H9 (cell line): ENCODE measurements around the gene MMP11. TPM values are rescaled to one million over a fixed set of nuclear protein-coding genes. Genes with fewer than 3 reads are reported as not detected.
"Not testable (repeated sequence)": the region's sequence is repeated elsewhere in the genome, so short reads cannot be mapped to it uniquely, and the experiment has no call there.

Source experiments
- DNase-seq: peaks from one replicate; pipeline ENCODE4 v3.0.0-alpha.2; 2017
- H2AFZ ChIP-seq: one replicate; pipeline ENCODE4 v1.6.1; 2013; ENCODE audit warnings: mild to moderate bottlenecking, low read length, control low read depth, moderate library complexity
- H2AK5ac ChIP-seq: 2 replicates; pipeline ENCODE4 v1.6.1; 2013; ENCODE audit warnings: low read length, control low read depth, mixed read lengths; ENCODE audit not compliant: insufficient read length
- H2BK120ac ChIP-seq: one replicate; pipeline ENCODE4 v1.6.1; 2013; ENCODE audit warnings: low read depth, mild to moderate bottlenecking, low read length, control low read depth, inconsistent platforms; ENCODE audit not compliant: poor library complexity, severe bottlenecking
- H2BK12ac ChIP-seq: 2 replicates; pipeline ENCODE4 v1.6.1; 2013; ENCODE audit warnings: low read length, control low read depth, mixed read lengths, low read depth; ENCODE audit not compliant: insufficient read length
- H2BK15ac ChIP-seq: 2 replicates; pipeline ENCODE4 v1.6.1; 2013; ENCODE audit warnings: low read depth, low read length, control low read depth
- H2BK20ac ChIP-seq: one replicate; pipeline ENCODE4 v1.6.1; 2013; ENCODE audit warnings: low read depth, mild to moderate bottlenecking, low read length, control low read depth, inconsistent platforms; ENCODE audit not compliant: poor library complexity, severe bottlenecking
- H2BK5ac ChIP-seq: 2 replicates; pipeline ENCODE4 v1.6.1; 2013; ENCODE audit warnings: low read length, control low read depth, mixed read lengths; ENCODE audit not compliant: insufficient read length
- H3K14ac ChIP-seq: 2 replicates; pipeline ENCODE4 v1.6.1; 2013; ENCODE audit warnings: low read length, control low read depth; ENCODE audit not compliant: insufficient read depth
- H3K18ac ChIP-seq: 2 replicates; pipeline ENCODE4 v1.6.1; 2013; ENCODE audit warnings: low read depth, mild to moderate bottlenecking, mixed read lengths, low read length, control low read depth; ENCODE audit not compliant: insufficient read length
- H3K23ac ChIP-seq: 2 replicates; pipeline ENCODE4 v1.6.1; 2013; ENCODE audit warnings: low read length, control low read depth, mixed read lengths, low read depth; ENCODE audit not compliant: insufficient read length
- H3K23me2 ChIP-seq: 2 replicates; pipeline ENCODE4 v1.6.1; 2013; ENCODE audit warnings: low read depth, mild to moderate bottlenecking, mixed read lengths, low read length, control low read depth; ENCODE audit not compliant: insufficient read length, poor library complexity, severe bottlenecking
- H3K27ac ChIP-seq: 2 replicates; pipeline ENCODE4 v1.5.1; 2013; ENCODE audit warnings: low read length, control low read depth, mixed read lengths, low read depth; ENCODE audit not compliant: insufficient read length
- H3K27me3 ChIP-seq: 2 replicates; pipeline ENCODE4 v1.6.1; 2013; ENCODE audit warnings: low read length, control low read depth, inconsistent platforms; ENCODE audit not compliant: insufficient read depth
- H3K4ac ChIP-seq: 2 replicates; pipeline ENCODE4 v1.6.1; 2013; ENCODE audit warnings: low read depth, mild to moderate bottlenecking, control low read depth, inconsistent platforms, low read length, moderate library complexity
- H3K4me1 ChIP-seq: 2 replicates; pipeline ENCODE4 v1.6.1; 2013; ENCODE audit warnings: low read length, control low read depth, inconsistent platforms; ENCODE audit not compliant: insufficient read depth
- H3K4me2 ChIP-seq: 2 replicates; pipeline ENCODE4 v1.6.1; 2013; ENCODE audit warnings: low read length, control low read depth, mixed read lengths; ENCODE audit not compliant: insufficient read length, insufficient read depth
- H3K56ac ChIP-seq: 2 replicates; pipeline ENCODE4 v1.6.1; 2013; ENCODE audit warnings: low read depth, mild to moderate bottlenecking, mixed read lengths, low read length, control low read depth; ENCODE audit not compliant: insufficient read length
- H3K79me1 ChIP-seq: 2 replicates; pipeline ENCODE4 v1.6.1; 2013; ENCODE audit warnings: low read depth, mild to moderate bottlenecking, moderate library complexity, low read length, control low read depth, inconsistent platforms; ENCODE audit not compliant: insufficient read depth, poor library complexity, severe bottlenecking
- H3K79me2 ChIP-seq: 2 replicates; pipeline ENCODE4 v1.6.1; 2013; ENCODE audit warnings: low read length, control low read depth, inconsistent platforms; ENCODE audit not compliant: insufficient read depth
- H3K9ac ChIP-seq: 2 replicates; pipeline ENCODE4 v1.6.1; 2013; ENCODE audit warnings: low read length, control low read depth, mixed read lengths; ENCODE audit not compliant: insufficient read length; ENCODE audit errors: extremely low read depth
- H3K9me3 ChIP-seq: one replicate; pipeline ENCODE4 v1.6.1; 2013; ENCODE audit warnings: low read depth, low read length, inconsistent platforms; ENCODE audit not compliant: control insufficient read depth
- H3T11ph ChIP-seq: one replicate; pipeline ENCODE4 v1.6.1; 2013; ENCODE audit warnings: mild to moderate bottlenecking, low read length, control low read depth, inconsistent platforms
- H4K20me1 ChIP-seq: one replicate; pipeline ENCODE4 v1.6.1; 2013; ENCODE audit not compliant: control insufficient read depth, insufficient read length, insufficient read depth
- H4K5ac ChIP-seq: 2 replicates; pipeline ENCODE4 v1.6.1; 2013; ENCODE audit warnings: low read depth, mild to moderate bottlenecking, mixed read lengths, low read length, control low read depth; ENCODE audit not compliant: insufficient read length
- H4K8ac ChIP-seq: replicated peaks from 2 replicates; pipeline ENCODE4 v1.6.1; 2013; ENCODE audit warnings: low read length, control low read depth, mixed read lengths, low read depth; ENCODE audit not compliant: insufficient read length
- H4K91ac ChIP-seq: 2 replicates; pipeline ENCODE4 v1.6.1; 2013; ENCODE audit warnings: low read depth, mild to moderate bottlenecking, moderate library complexity, mixed read lengths, low read length, control low read depth; ENCODE audit not compliant: insufficient read length
- H3K27ac Mint-ChIP-seq, 3 experiments: 2 replicates in 2 of 3; 3 replicates in 1 of 3; pipeline ENCODE4 v1.8.0; 2020 to 2021; ENCODE audit warnings: mixed read lengths in 3 of 3, mild to moderate bottlenecking in 1 of 3, moderate library complexity in 1 of 3
- H3K27me3 Mint-ChIP-seq: 2 replicates; pipeline ENCODE4 v1.8.0; 2021; ENCODE audit warnings: low read depth, mild to moderate bottlenecking, moderate library complexity, mixed read lengths
- H3K36me3 Mint-ChIP-seq, 3 experiments: 2 replicates in 2 of 3; 3 replicates in 1 of 3; pipeline ENCODE4 v1.8.0; 2020 to 2021; ENCODE audit warnings: low read depth in 3 of 3, mixed read lengths in 3 of 3; ENCODE audit not compliant: insufficient read depth in 1 of 3
- H3K4me1 Mint-ChIP-seq, 2 experiments: 2 replicates each; pipeline ENCODE4 v1.8.0; 2020; ENCODE audit warnings: mixed read lengths in 2 of 2
- H3K4me3 Mint-ChIP-seq, 2 experiments: 2 replicates in 1 of 2; 3 replicates in 1 of 2; pipeline ENCODE4 v1.8.0; 2020 to 2021; ENCODE audit warnings: mild to moderate bottlenecking in 2 of 2, mixed read lengths in 2 of 2, moderate library complexity in 1 of 2
- H3K9me3 Mint-ChIP-seq, 2 experiments: 2 replicates in 1 of 2; 3 replicates in 1 of 2; pipeline ENCODE4 v1.8.0; 2020; ENCODE audit warnings: mild to moderate bottlenecking in 2 of 2, mixed read lengths in 2 of 2, moderate library complexity in 1 of 2
- WGBS: extraction: QIAGEN DNeasy Blood & Tissue Kit; methylation state at CpG from one replicate; pipeline ENCODE4 v1.1.7; 2013; ENCODE audit warnings: missing lambda C conversion rate, low lambda C conversion rate, mixed read lengths; ENCODE audit not compliant: insufficient read length; ENCODE audit errors: extremely low coverage; 5-methylcytosine and 5-hydroxymethylcytosine counted together
- long read RNA-seq: library from polyadenylated mRNA; unstranded; transcript quantifications from one replicate; pipeline ENCODE4 v2.0.0, GENCODE V29; 2020
- total RNA-seq: library from RNA; stranded (reverse); gene quantifications from 2 replicates; pipeline ENCODE4 v1.2.1, GENCODE V29; 2021
- TF ChIP-seq, protein P1 (sequence below): fragments of 200-600 bp; sonication (generic); conservative IDR thresholded peaks from 3 replicates; pipeline ENCODE4 v1.8.0; 2021; ENCODE audit warnings: antibody characterized with exemption, mild to moderate bottlenecking

Gene MMP11, protein sequence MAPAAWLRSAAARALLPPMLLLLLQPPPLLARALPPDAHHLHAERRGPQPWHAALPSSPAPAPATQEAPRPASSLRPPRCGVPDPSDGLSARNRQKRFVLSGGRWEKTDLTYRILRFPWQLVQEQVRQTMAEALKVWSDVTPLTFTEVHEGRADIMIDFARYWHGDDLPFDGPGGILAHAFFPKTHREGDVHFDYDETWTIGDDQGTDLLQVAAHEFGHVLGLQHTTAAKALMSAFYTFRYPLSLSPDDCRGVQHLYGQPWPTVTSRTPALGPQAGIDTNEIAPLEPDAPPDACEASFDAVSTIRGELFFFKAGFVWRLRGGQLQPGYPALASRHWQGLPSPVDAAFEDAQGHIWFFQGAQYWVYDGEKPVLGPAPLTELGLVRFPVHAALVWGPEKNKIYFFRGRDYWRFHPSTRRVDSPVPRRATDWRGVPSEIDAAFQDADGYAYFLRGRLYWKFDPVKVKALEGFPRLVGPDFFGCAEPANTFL
- 4.9 and 5.3 TPM in 2 replicates for total RNA-seq
- long read RNA-seq, transcript MMP11-201 (8 exons, 2,291 nt): major isoform, 28 of 34 reads
- long read RNA-seq, partial matches to known transcripts: 1 of 34 reads
- long read RNA-seq, other reads (novel, unspliced or antisense): 5 of 34 reads

DNA sequence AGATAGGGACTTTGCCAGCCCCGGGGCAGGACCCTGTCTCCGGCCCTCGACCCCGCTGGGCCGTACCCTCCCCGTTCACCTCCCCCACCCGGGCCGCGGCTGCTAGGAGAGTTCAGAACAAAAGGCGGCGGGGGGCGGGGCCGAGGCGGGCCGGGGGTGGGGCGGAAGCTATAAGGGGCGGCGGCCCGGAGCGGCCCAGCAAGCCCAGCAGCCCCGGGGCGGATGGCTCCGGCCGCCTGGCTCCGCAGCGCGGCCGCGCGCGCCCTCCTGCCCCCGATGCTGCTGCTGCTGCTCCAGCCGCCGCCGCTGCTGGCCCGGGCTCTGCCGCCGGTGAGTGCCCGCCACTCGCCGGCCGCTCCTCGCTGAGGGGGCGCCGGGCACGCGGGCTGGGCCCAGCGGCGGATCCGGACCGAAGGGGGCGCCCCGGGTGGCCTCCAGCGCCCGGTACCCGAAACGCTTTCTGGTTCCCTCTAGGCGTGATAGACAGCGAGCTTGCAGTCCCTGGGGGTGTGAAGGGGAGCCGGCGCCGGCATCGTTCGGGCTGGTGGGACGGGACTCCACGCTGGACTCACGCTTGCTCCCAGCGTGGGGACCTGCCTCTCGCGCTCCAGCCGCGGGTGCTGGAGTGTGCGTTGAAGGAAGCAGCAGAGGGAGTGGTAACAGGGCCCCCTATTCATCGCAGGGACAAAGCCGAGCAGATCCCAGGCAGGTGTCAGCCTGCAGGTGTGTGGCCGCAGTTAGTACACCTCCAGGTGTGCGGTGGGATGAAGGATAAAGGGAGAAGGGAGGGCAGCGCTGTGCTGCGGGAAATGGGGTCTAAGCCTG, at the start of gene MMP11:
Gene MMP11, plus strand, starts transcription at position 201 of the 825 bp plus-strand sequence. Its CDS starts 22 bp downstream, at position 223.
- Histone ChIP-seq H2BK20ac (no peak within 1 kb of the TSS), H2AK5ac (no peak within 1 kb of the TSS), H2BK5ac (no peak within 1 kb of the TSS), H4K91ac (no peak within 1 kb of the TSS), H4K20me1 (no peaks in the 10 kb centered on the region), H3K79me2 (no peaks in the 10 kb centered on the region), H2AFZ (no peak within 1 kb of the TSS), H3K27me3 (peaks cover 15% of the 10 kb centered on the region; the same call in 1 of the 2 replicates), H3K23ac (no peak within 1 kb of the TSS), H2BK120ac (no peak within 1 kb of the TSS), H3T11ph (no peak within 1 kb of the TSS), H3K9me3 (no peaks in the 10 kb centered on the region), H3K56ac (no peak within 1 kb of the TSS), H4K5ac (no peak within 1 kb of the TSS), H3K27ac (no peak within 1 kb of the TSS), H3K23me2 (peaks cover 13% of the 10 kb centered on the region), H3K4me1 (no peaks in the 10 kb centered on the region; the same call in 1 of the 2 replicates), H3K18ac (no peak within 1 kb of the TSS), H2BK12ac (no peak within 1 kb of the TSS), H3K14ac (no peak within 1 kb of the TSS), H3K4me2 (peak within 1 kb of the TSS; percentile 79), H3K9ac (no peak within 1 kb of the TSS), H4K8ac (no peak within 1 kb of the TSS), H3K79me1 (no peaks in the 10 kb centered on the region), H2BK15ac (no peak within 1 kb of the TSS), H3K4ac (no peak within 1 kb of the TSS)
- Mint-ChIP-seq H3K4me3 (peak within 1 kb of the TSS; percentile 69 to 82), H3K9me3 (no peaks in the 10 kb centered on the region), H3K27ac (no peak within 1 kb of the TSS; a peak in 1 of 7 replicates), H3K36me3 (no peaks in the 10 kb centered on the region; a peak in 1 of 7 replicates), H3K27me3 (peaks cover 63% of the 10 kb centered on the region), H3K4me1 (peaks cover 14 to 35% of the 10 kb centered on the region in 2 experiments)
- no CpG with 5 or more reads among the region's 79 CpGs for WGBS
- TF ChIP-seq, protein P1, sequence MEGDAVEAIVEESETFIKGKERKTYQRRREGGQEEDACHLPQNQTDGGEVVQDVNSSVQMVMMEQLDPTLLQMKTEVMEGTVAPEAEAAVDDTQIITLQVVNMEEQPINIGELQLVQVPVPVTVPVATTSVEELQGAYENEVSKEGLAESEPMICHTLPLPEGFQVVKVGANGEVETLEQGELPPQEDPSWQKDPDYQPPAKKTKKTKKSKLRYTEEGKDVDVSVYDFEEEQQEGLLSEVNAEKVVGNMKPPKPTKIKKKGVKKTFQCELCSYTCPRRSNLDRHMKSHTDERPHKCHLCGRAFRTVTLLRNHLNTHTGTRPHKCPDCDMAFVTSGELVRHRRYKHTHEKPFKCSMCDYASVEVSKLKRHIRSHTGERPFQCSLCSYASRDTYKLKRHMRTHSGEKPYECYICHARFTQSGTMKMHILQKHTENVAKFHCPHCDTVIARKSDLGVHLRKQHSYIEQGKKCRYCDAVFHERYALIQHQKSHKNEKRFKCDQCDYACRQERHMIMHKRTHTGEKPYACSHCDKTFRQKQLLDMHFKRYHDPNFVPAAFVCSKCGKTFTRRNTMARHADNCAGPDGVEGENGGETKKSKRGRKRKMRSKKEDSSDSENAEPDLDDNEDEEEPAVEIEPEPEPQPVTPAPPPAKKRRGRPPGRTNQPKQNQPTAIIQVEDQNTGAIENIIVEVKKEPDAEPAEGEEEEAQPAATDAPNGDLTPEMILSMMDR: no peak
- peak; percentile 79 for DNase-seq

DNA sequence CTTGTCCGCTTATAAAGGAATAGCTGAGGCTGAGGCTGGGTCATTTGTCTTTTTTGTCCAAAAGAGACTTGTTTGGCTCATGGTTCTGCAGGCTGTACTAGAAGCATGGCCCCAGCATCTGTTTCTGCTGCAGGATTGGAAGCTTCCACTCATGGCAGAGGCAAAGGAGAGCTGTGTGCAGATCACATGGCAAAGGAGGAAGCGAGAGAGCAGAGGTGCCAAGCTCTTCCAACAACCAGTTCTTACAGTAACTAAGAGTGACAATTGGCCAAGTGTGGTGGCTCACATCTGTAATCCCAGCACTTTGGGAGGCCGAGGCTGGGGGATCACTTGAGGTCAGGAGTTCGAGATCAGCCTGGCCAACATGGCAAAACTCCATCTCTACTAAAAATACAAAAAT, 44.5 kb upstream of the MMP11 start:
- not testable (repeated sequence) for H3K4me1 Mint-ChIP-seq, H2BK120ac ChIP-seq, H2BK5ac ChIP-seq, DNase-seq, H2BK12ac ChIP-seq, H3K18ac ChIP-seq, H3K23me2 ChIP-seq, H3K4ac ChIP-seq, H4K5ac ChIP-seq, H2AFZ ChIP-seq, H3K4me2 ChIP-seq, H3K9me3 ChIP-seq, H2AK5ac ChIP-seq, H3K27me3 ChIP-seq, H3K9ac ChIP-seq, H3K4me3 Mint-ChIP-seq, H2BK20ac ChIP-seq, H4K91ac ChIP-seq, H4K8ac ChIP-seq, H3K23ac ChIP-seq, H3K36me3 Mint-ChIP-seq, H3K56ac ChIP-seq, H3T11ph ChIP-seq, H2BK15ac ChIP-seq, H3K9me3 Mint-ChIP-seq, H3K27ac ChIP-seq, H3K14ac ChIP-seq, H3K79me1 ChIP-seq, H3K79me2 ChIP-seq, H3K4me1 ChIP-seq, H4K20me1 ChIP-seq
- no CpG with 5 or more reads among the region's 4 CpGs for WGBS
- Mint-ChIP-seq H3K27ac (peak overlapping the region in 1 of 3 experiments; percentile 74; a peak in 1 of 7 replicates), H3K27me3 (peaks cover 16% of the 10 kb centered on the region)
